A673 (cell line): ENCODE results near the gene OTX1. TPM values are rescaled to one million over a fixed set of nuclear protein-coding genes. Genes with fewer than 3 reads are reported as not detected.
"Not testable (repeated sequence)": the region's sequence is repeated elsewhere in the genome, so short reads cannot be mapped to it uniquely, and the experiment has no call there.

Experiments used
- BruUV-seq: library from RNA; stranded (reverse); fragments of 400-500 nt; replicated peaks from 2 replicates; lab custom pipeline; 2021; lab: Mats Ljungman, UMichigan
- CTCF ChIA-PET: fragments of 300-600 bp; sonication (Branson Sonifier 250); formaldehyde crosslinking; loops from one replicate; lab custom pipeline; 2022; ENCODE audit warnings: antibody characterized with exemption; lab: Charles Lee
- POLR2A ChIA-PET: fragments of 300-600 bp; sonication (Branson Sonifier 250); formaldehyde crosslinking; loops from one replicate; lab custom pipeline; 2022; ENCODE audit warnings: antibody characterized with exemption; ENCODE audit not compliant: low non-redundant PET; lab: Charles Lee
- DNase-seq: peaks from one replicate; pipeline ENCODE4 v3.0.0-alpha.2; 2015; ENCODE audit warnings: low spot score
- H3K27ac ChIP-seq: fragments of 200-600 bp; sonication (generic); 2 replicates; pipeline ENCODE4 v1.5.1; 2016; ENCODE audit warnings: mixed run types, low read depth, mild to moderate bottlenecking, mixed read lengths, antibody characterized with exemption, low read length; ENCODE audit not compliant: poor library complexity, severe bottlenecking
- H3K27me3 ChIP-seq: fragments of 200-600 bp; sonication (generic); replicated peaks from 2 replicates; pipeline ENCODE4 v1.6.1; 2017; ENCODE audit warnings: mixed run types, low read depth, mild to moderate bottlenecking, mixed read lengths, antibody characterized with exemption, low read length; ENCODE audit not compliant: insufficient read depth, poor library complexity
- H3K36me3 ChIP-seq: fragments of 200-600 bp; sonication (generic); 2 replicates; pipeline ENCODE4 v1.6.1; 2016; ENCODE audit warnings: mixed run types, mild to moderate bottlenecking, mixed read lengths, antibody characterized with exemption, low read length; ENCODE audit not compliant: insufficient read depth, poor library complexity, severe bottlenecking
- H3K4me1 ChIP-seq: fragments of 200-600 bp; sonication (generic); 2 replicates; pipeline ENCODE4 v1.6.1; 2017; ENCODE audit warnings: mixed run types, mild to moderate bottlenecking, mixed read lengths, antibody characterized with exemption, low read length; ENCODE audit not compliant: insufficient read depth, poor library complexity, severe bottlenecking
- H3K4me3 ChIP-seq: fragments of 200-600 bp; sonication (generic); 2 replicates; pipeline ENCODE4 v1.5.1; 2016; ENCODE audit warnings: low read depth, mixed run types, mild to moderate bottlenecking, mixed read lengths, low read length; ENCODE audit not compliant: poor library complexity, severe bottlenecking
- H3K9me3 ChIP-seq: fragments of 200-600 bp; sonication (generic); 2 replicates; pipeline ENCODE4 v1.6.1; 2016; ENCODE audit warnings: mixed run types, low read depth, mild to moderate bottlenecking, mixed read lengths, antibody characterized with exemption, low read length; ENCODE audit not compliant: poor library complexity, severe bottlenecking
- CTCF ChIP-seq: fragments of 300-800, 200-600 bp; sonication (generic); conservative IDR thresholded peaks from 2 replicates; pipeline ENCODE4 v1.5.1; 2017; ENCODE audit warnings: low read depth, mild to moderate bottlenecking, antibody characterized with exemption, low read length, moderate library complexity, mixed read lengths
- EZH2 ChIP-seq: fragments of 200-600 bp; sonication (generic); IDR thresholded peaks from 2 replicates; pipeline ENCODE4 v1.6.1; 2017; ENCODE audit warnings: borderline replicate concordance, low read depth, mild to moderate bottlenecking, mixed read lengths, antibody characterized with exemption, low read length; ENCODE audit not compliant: poor library complexity, severe bottlenecking
- intact Hi-C: fragments of 100-400 bp; cut with micrococcal nuclease; formaldehyde crosslinking; loops from one replicate; pipeline ENCODE4 v1.10.0; 2022; ENCODE audit not compliant: unreplicated experiment
- total RNA-seq: library from RNA; stranded (reverse); gene quantifications from 2 replicates; pipeline ENCODE4 v1.2.3, GENCODE V29; 2021

OTX1 gene
- total RNA-seq, 1 experiment from 2014 or later = 1.1 TPM

GRCh38 chr2:63018439-63018838 is 32.2 kb upstream of the OTX1 start:
- H3K27ac ChIP-seq = no peak overlapping the region
- intact Hi-C loops = no loop called here
- ChIA-PET CTCF (no interaction called here), POLR2A (no interaction called here)
- H3K27me3 ChIP-seq = no peaks in the 10 kb centered on the region
- no peak overlapping the region for H3K4me3 ChIP-seq
- BruUV-seq = no TSS peak
- no peak for TF ChIP-seq EZH2
- no peaks in the 10 kb centered on the region for H3K9me3 ChIP-seq
- no peaks in the 10 kb centered on the region for H3K4me1 ChIP-seq
- DNase-seq = no peak
- no peaks in the 10 kb centered on the region for H3K36me3 ChIP-seq

GRCh38 chr2:63019686-63020085 is 30.9 kb upstream of the OTX1 start:
- DNase-seq = peak; percentile 27
- CTCF ChIA-PET = interaction anchor here (0.7 kb wide), 1 partner anchor 1026 kb away, joined by 10 read pairs; no protein-coding TSS in a partner anchor
- H3K36me3 ChIP-seq, H3K27me3 ChIP-seq, POLR2A ChIA-PET, H3K4me3 ChIP-seq, H3K27ac ChIP-seq, BruUV-seq, H3K9me3 ChIP-seq, H3K4me1 ChIP-seq: not testable (repeated sequence)
- intact Hi-C loops = loop anchor here (10.0 kb wide), 1 partner anchor 555 kb away; no protein-coding TSS in a partner anchor

- H3K4me1 ChIP-seq = no peaks in the 10 kb centered on the region
- no peak overlapping the region for H3K4me3 ChIP-seq
- no peaks in the 10 kb centered on the region for H3K36me3 ChIP-seq
- no peaks in the 10 kb centered on the region for H3K9me3 ChIP-seq
- BruUV-seq = no TSS peak
- ChIA-PET CTCF (no interaction called here), POLR2A (no interaction called here)
- H3K27ac ChIP-seq = no peak overlapping the region
- TF ChIP-seq EZH2 (no peak), CTCF (peak; percentile 75)
- no peaks in the 10 kb centered on the region for H3K27me3 ChIP-seq
- DNase-seq = peak; percentile 84
- intact Hi-C loops = loop anchor here (2.0 to 10.0 kb wide), 2 partner anchors 237 to 559 kb away; no protein-coding TSS in a partner anchor
Observed at GRCh38 chr2:63023444-63023843, 27.2 kb upstream of the OTX1 start.

GRCh38 chr2:63027220-63027619 is 23.4 kb upstream of the OTX1 start:
- ChIA-PET CTCF (no interaction called here), POLR2A (no interaction called here)
- H3K9me3 ChIP-seq = no peaks in the 10 kb centered on the region
- intact Hi-C loops = loop anchor here (10.0 kb wide), 1 partner anchor 562 kb away; no protein-coding TSS in a partner anchor
- no peak overlapping the region for H3K27ac ChIP-seq
- no peaks in the 10 kb centered on the region for H3K27me3 ChIP-seq
- no peak for DNase-seq
- TF ChIP-seq EZH2 (no peak), CTCF (no peak)
- no peak overlapping the region for H3K4me3 ChIP-seq
- H3K36me3 ChIP-seq = no peaks in the 10 kb centered on the region
- no peaks in the 10 kb centered on the region for H3K4me1 ChIP-seq
- no TSS peak for BruUV-seq
